SK-N-SH (cell line): ENCODE results near the gene MT1E. TPM values are rescaled to one million over a fixed set of nuclear protein-coding genes. Genes with fewer than 3 reads are reported as not detected.

Experiments used
- CTCF ChIA-PET: fragments of 300-600, 350-600 bp; formaldehyde crosslinking; extraction: SDS; loops from one replicate; lab custom pipeline; 2021; lab: Yijun Ruan, JAX
- POLR2A ChIA-PET: fragments of 350-600 bp; sonication (Branson Sonifier 250); formaldehyde crosslinking; extraction: SDS; loops from one replicate; lab custom pipeline; 2020; ENCODE audit warnings: antibody characterized with exemption, inconsistent platforms; lab: Yijun Ruan, JAX
- DNase-seq: peaks from one replicate; pipeline ENCODE4 v3.0.0; 2012
- H2AFZ ChIP-seq: fragments of 200-600 bp; sonication (generic); 2 replicates; pipeline ENCODE4 v1.8.1; 2016; ENCODE audit warnings: antibody characterized with exemption, mild to moderate bottlenecking, low read depth
- H3F3A ChIP-seq: fragments of 200-600 bp; sonication (generic); replicated peaks from 2 replicates; pipeline ENCODE3; 2016; ENCODE audit warnings: antibody characterized with exemption, mild to moderate bottlenecking; ENCODE audit not compliant: insufficient read depth
- H3K27ac ChIP-seq, 2 experiments: fragments of 200-500 bp in 1 of 2; fragments of 200-600 bp in 1 of 2; sonication (Bioruptor generic) in 1 of 2; sonication (generic), shearing (Covaris generic) in 1 of 2; 2 replicates each; pipeline versions ENCODE4 v1.5.1 to v1.6.1; 2014 to 2016; ENCODE audit warnings: low read depth in 2 of 2, inconsistent platforms in 1 of 2, low read length in 1 of 2, mild to moderate bottlenecking in 1 of 2, mixed read lengths in 1 of 2
- H3K27me3 ChIP-seq: fragments of 200-600 bp; sonication (generic), shearing (Covaris generic); 2 replicates; pipeline ENCODE4 v1.6.1; 2016; ENCODE audit warnings: mixed run types; ENCODE audit not compliant: insufficient read depth
- H3K36me3 ChIP-seq, 2 experiments: fragments of 200-500 bp in 1 of 2; fragments of 200-600 bp in 1 of 2; sonication (Bioruptor generic) in 1 of 2; sonication (generic) in 1 of 2; replicated peaks in 1 of 2; 2 replicates each; pipeline versions ENCODE3 to v1.5.1; 2014 to 2016; ENCODE audit warnings: low read length in 1 of 2, mild to moderate bottlenecking in 1 of 2; ENCODE audit not compliant: insufficient read depth in 2 of 2, control insufficient read depth in 1 of 2
- H3K4me1 ChIP-seq, 2 experiments: fragments of 200-500 bp in 1 of 2; fragments of 200-600 bp in 1 of 2; sonication (Bioruptor generic) in 1 of 2; sonication (generic), shearing (Covaris generic) in 1 of 2; 2 replicates each; pipeline versions ENCODE4 v1.5.1 to v1.6.1; 2014 to 2016; ENCODE audit warnings: low read depth in 1 of 2, low read length in 1 of 2, mixed run types in 1 of 2; ENCODE audit not compliant: insufficient read depth in 2 of 2, control insufficient read depth in 1 of 2
- H3K4me2 ChIP-seq: fragments of 200-600 bp; sonication (generic), shearing (Covaris generic); 2 replicates; pipeline ENCODE4 v1.6.1; 2017; ENCODE audit warnings: mixed run types
- H3K4me3 ChIP-seq, 2 experiments: fragments of 200-500 bp in 1 of 2; fragments of 200-600 bp in 1 of 2; sonication (Bioruptor generic) in 1 of 2; sonication (generic), shearing (Covaris generic) in 1 of 2; 2 replicates each; pipeline versions ENCODE4 v1.5.1 to v1.8.1; 2014 to 2016; ENCODE audit warnings: low read depth in 2 of 2, inconsistent platforms in 1 of 2, low read length in 1 of 2, mild to moderate bottlenecking in 1 of 2, mixed read lengths in 1 of 2, moderate library complexity in 1 of 2
- H3K79me2 ChIP-seq: fragments of 200-600 bp; sonication (generic); 2 replicates; pipeline ENCODE4 v1.8.1; 2017; ENCODE audit warnings: mild to moderate bottlenecking; ENCODE audit not compliant: insufficient read depth
- H3K9ac ChIP-seq: fragments of 200-600 bp; sonication (generic); 2 replicates; pipeline ENCODE4 v1.6.1; 2017; ENCODE audit warnings: mixed run types
- H3K9me2 ChIP-seq: fragments of 200-600 bp; sonication (generic); 2 replicates; pipeline ENCODE4 v1.6.1; 2017; ENCODE audit warnings: mixed run types
- H3K9me3 ChIP-seq: fragments of 200-600 bp; sonication (generic); 2 replicates; pipeline ENCODE4 v1.6.1; 2017; ENCODE audit warnings: mixed run types, mild to moderate bottlenecking, moderate library complexity
- H4K20me1 ChIP-seq: fragments of 200-600 bp; sonication (generic); 2 replicates; pipeline ENCODE4 v1.6.1; 2017; ENCODE audit warnings: mild to moderate bottlenecking, mixed run types; ENCODE audit not compliant: insufficient read depth
- CHD2 ChIP-seq: fragments of 150-350 bp; IDR thresholded peaks from 2 replicates; pipeline ENCODE4 v1.6.1; 2018; ENCODE audit warnings: low read length; ENCODE audit not compliant: partially characterized antibody
- EP300 ChIP-seq, 2 experiments: IDR thresholded peaks; 2 replicates each; pipeline versions ENCODE4 v1.4.0 to v1.6.1; 2012; ENCODE audit warnings: borderline replicate concordance in 1 of 2, low read depth in 1 of 2, low read length in 1 of 2
- EZH2phosphoT487 ChIP-seq: fragments of 200-600 bp; sonication (generic); IDR thresholded peaks from 2 replicates; pipeline ENCODE4 v1.6.1; 2017; ENCODE audit warnings: low read depth, mixed run types, mild to moderate bottlenecking, antibody characterized with exemption, moderate library complexity, borderline replicate concordance
- FOSL2 ChIP-seq: IDR thresholded peaks from 2 replicates; pipeline ENCODE4 v1.4.0; 2012; ENCODE audit warnings: low read depth, mild to moderate bottlenecking, moderate library complexity, borderline replicate concordance
- FOXM1 ChIP-seq: IDR thresholded peaks from 2 replicates; pipeline ENCODE4 v1.4.0; 2012; ENCODE audit warnings: low read depth, mild to moderate bottlenecking
- GATA2 ChIP-seq: sonication (generic); formaldehyde crosslinking; IDR thresholded peaks from 2 replicates; pipeline ENCODE4 v1.5.0; 2020; ENCODE audit warnings: mild to moderate bottlenecking, missing genetic modification reagents
- JUND ChIP-seq: IDR thresholded peaks from 2 replicates; pipeline ENCODE4 v1.4.0; 2012
- NFIC ChIP-seq: IDR thresholded peaks from 2 replicates; pipeline ENCODE4 v1.4.0; 2012; ENCODE audit warnings: borderline replicate concordance
- NRF1 ChIP-seq: IDR thresholded peaks from 2 replicates; pipeline ENCODE4 v1.6.1; 2012; ENCODE audit warnings: low read depth, mild to moderate bottlenecking, low read length
- PBX3 ChIP-seq: IDR thresholded peaks from 2 replicates; pipeline ENCODE4; 2012
- POLR2AphosphoS5 ChIP-seq: IDR thresholded peaks from 2 replicates; pipeline ENCODE4 v1.6.1; 2012; ENCODE audit warnings: low read depth, low read length
- RAD21 ChIP-seq: IDR thresholded peaks from 2 replicates; pipeline ENCODE4 v1.6.1; 2012; ENCODE audit warnings: mild to moderate bottlenecking, low read length
- RCOR1 ChIP-seq: fragments of 150-350 bp; IDR thresholded peaks from 2 replicates; pipeline ENCODE4 v1.6.1; 2017; ENCODE audit warnings: antibody characterized with exemption, low read length
- RFX5 ChIP-seq: IDR thresholded peaks from 2 replicates; pipeline ENCODE4 v1.6.1; 2012; ENCODE audit warnings: mild to moderate bottlenecking, improper control_type of control experiment, low read length
- SIN3A ChIP-seq: IDR thresholded peaks from 2 replicates; pipeline ENCODE4 v1.6.1; 2012; ENCODE audit warnings: low read depth, mild to moderate bottlenecking, low read length, moderate library complexity, borderline replicate concordance
- SMC3 ChIP-seq: IDR thresholded peaks from 2 replicates; pipeline ENCODE4 v1.6.1; 2012; ENCODE audit warnings: low read depth, low read length, improper control_type of control experiment
- TAF1 ChIP-seq: IDR thresholded peaks from 2 replicates; pipeline ENCODE4 v1.6.1; 2012; ENCODE audit warnings: low read depth, mild to moderate bottlenecking, low read length, moderate library complexity, borderline replicate concordance
- TCF12 ChIP-seq: IDR thresholded peaks from 2 replicates; pipeline ENCODE4 v1.4.0; 2012
- YY1 ChIP-seq: IDR thresholded peaks from 2 replicates; pipeline ENCODE4 v1.4.0; 2012; ENCODE audit warnings: low read depth, mild to moderate bottlenecking
- ZBTB33 ChIP-seq: IDR thresholded peaks from 2 replicates; pipeline ENCODE4 v1.4.0; 2012; ENCODE audit warnings: low read depth, borderline replicate concordance
- WGBS: methylation state at CpG from one replicate; pipeline ENCODE4 v1.1.6; 2017; ENCODE audit warnings: low lambda C conversion rate; 5-methylcytosine and 5-hydroxymethylcytosine counted together
- polyA plus RNA-seq, 3 experiments: library from polyadenylated mRNA; depleted of rRNA; stranded (reverse); fragments of >200 nt; gene quantifications; 2 replicates each; pipeline ENCODE4 v1.2.3, GENCODE V29; 2012
- TF ChIP-seq, protein P1 (sequence below): IDR thresholded peaks from 2 replicates; pipeline ENCODE4 v1.6.1; 2012; ENCODE audit warnings: mild to moderate bottlenecking, low read depth, low read length, moderate library complexity

Gene MT1E
- polyA plus RNA-seq, 1 of the 3 experiments (the other 2 are of a cell fraction): 205 TPM

DNA sequence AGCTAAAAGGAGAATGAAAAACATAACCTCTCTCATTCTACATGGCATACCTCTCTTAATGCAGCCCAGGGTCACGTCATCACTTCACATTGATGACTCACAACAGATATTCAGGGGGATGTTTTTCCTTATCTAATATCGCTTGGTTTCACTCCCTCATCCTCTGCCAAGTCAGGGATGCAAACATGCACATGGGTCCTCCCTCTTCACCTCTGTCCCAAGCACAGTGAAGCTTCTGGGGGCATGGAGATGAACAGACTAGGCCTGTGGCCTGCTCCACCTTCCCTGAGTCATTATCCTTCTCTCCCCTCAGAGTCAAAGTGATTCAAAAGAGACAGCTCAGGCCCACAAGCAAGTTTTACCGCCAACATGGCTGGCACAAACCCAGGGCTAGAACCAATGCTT is 19.5 kb upstream of the MT1E start:
- H3K4me3 ChIP-seq: no peak overlapping the region
- whole genome bisulfite sequencing: 31% methylated on average over 3 of the region's 3 CpGs
- H2AFZ ChIP-seq: peak overlapping the region; percentile 43; the same call in 1 of the 2 replicates

DNA sequence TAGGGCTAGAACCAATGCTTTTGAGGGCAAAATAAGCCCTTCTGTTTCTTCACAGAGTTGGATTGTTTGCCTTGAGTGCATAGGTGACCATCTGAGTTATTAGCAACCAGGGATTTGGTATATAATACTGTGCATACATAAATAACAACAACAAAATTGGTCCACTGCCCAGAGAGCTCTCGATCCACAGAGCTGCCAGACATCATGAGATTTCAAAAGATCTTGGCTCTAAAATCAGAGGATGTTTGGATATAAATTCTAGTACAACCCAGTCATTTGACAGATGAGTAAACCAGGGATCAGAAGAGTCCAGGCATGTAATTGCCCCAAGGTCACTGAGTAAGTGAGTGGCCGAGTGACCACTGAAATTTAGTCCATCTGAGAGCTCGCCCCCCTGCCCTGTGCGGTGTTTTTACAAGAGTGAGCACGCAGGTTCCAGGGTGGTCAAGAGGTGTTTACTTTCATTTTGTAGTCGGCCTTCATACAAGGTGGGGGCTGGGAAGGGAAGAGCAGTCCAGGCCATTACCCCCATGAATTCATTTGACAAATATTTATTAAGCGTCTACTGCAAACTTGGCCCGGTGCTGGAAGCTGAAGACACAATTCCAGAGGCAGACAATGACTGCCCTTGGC is 19.0 kb upstream of the MT1E start:
- no peaks in the 10 kb centered on the region; the same call in 1 of the 2 replicates for H4K20me1 ChIP-seq
- H3K4me1 ChIP-seq: peaks cover 35 to 45% of the 10 kb centered on the region in 2 experiments; a peak in 3 of 4 replicates
- no peaks in the 10 kb centered on the region for H3K9me3 ChIP-seq
- H3K27ac ChIP-seq: peak overlapping the region; percentile 86 to 96
- WGBS: 46% methylated on average over 8 of the region's 8 CpGs
- H3K36me3 ChIP-seq: no peaks in the 10 kb centered on the region
- POLR2A ChIA-PET: no interaction called here
- H3K79me2 ChIP-seq: peaks cover 29% of the 10 kb centered on the region
- no peaks in the 10 kb centered on the region for H3K27me3 ChIP-seq
- H3K9ac ChIP-seq: peak overlapping the region; percentile 90
- H3F3A ChIP-seq: peaks cover 54% of the 10 kb centered on the region
- H3K4me2 ChIP-seq: peak overlapping the region; percentile 88
- DNase-seq: no peak
- CTCF ChIA-PET: interaction anchor here (1.1 to 8.2 kb wide), 3 partner anchors 43 to 183 kb away, joined by 3 to 138 read pairs (median 3); no protein-coding TSS in a partner anchor
- H3K9me2 ChIP-seq: no peaks in the 10 kb centered on the region
- no peak overlapping the region for H3K4me3 ChIP-seq
- H2AFZ ChIP-seq: peak overlapping the region; percentile 43
- TF ChIP-seq EZH2phosphoT487 (no peak), YY1 (no peak), NRF1 (no peak), SIN3A (no peak), GATA2 (no peak), FOXM1 (no peak), JUND (no peak; the same call in none of the 2 replicates), RCOR1 (no peak), ZBTB33 (no peak), RFX5 (no peak), PBX3 (peak; percentile 55; the same call in 1 of the 2 replicates), RAD21 (no peak), TAF1 (no peak), SMC3 (no peak), POLR2AphosphoS5 (no peak), EP300 (IDR thresholded peaks at IDR 0.05; ENCODE audit: borderline replicate concordance in 1 of 2, low read depth in 1 of 2, low read length in 1 of 2) (peak in 1 of 2 experiments; percentile 17; a peak in 1 of 4 replicates), CHD2 (no peak)
- TF ChIP-seq, protein P1, sequence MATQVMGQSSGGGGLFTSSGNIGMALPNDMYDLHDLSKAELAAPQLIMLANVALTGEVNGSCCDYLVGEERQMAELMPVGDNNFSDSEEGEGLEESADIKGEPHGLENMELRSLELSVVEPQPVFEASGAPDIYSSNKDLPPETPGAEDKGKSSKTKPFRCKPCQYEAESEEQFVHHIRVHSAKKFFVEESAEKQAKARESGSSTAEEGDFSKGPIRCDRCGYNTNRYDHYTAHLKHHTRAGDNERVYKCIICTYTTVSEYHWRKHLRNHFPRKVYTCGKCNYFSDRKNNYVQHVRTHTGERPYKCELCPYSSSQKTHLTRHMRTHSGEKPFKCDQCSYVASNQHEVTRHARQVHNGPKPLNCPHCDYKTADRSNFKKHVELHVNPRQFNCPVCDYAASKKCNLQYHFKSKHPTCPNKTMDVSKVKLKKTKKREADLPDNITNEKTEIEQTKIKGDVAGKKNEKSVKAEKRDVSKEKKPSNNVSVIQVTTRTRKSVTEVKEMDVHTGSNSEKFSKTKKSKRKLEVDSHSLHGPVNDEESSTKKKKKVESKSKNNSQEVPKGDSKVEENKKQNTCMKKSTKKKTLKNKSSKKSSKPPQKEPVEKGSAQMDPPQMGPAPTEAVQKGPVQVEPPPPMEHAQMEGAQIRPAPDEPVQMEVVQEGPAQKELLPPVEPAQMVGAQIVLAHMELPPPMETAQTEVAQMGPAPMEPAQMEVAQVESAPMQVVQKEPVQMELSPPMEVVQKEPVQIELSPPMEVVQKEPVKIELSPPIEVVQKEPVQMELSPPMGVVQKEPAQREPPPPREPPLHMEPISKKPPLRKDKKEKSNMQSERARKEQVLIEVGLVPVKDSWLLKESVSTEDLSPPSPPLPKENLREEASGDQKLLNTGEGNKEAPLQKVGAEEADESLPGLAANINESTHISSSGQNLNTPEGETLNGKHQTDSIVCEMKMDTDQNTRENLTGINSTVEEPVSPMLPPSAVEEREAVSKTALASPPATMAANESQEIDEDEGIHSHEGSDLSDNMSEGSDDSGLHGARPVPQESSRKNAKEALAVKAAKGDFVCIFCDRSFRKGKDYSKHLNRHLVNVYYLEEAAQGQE: no peak

More for the DNA sequence above, 19.5 kb upstream of the MT1E start:
- no peaks in the 10 kb centered on the region for H3K36me3 ChIP-seq
- H3K27me3 ChIP-seq: no peaks in the 10 kb centered on the region
- peaks cover 31 to 40% of the 10 kb centered on the region in 2 experiments; a peak in 3 of 4 replicates for H3K4me1 ChIP-seq
- POLR2A ChIA-PET: no interaction called here
- H3K4me2 ChIP-seq: peak overlapping the region; percentile 88
- H3K9ac ChIP-seq: peak overlapping the region; percentile 90
- H3K9me2 ChIP-seq: no peaks in the 10 kb centered on the region
- H3K27ac ChIP-seq: peak overlapping the region; percentile 86 to 96; a peak in 3 of 4 replicates
- peak; percentile 69 for TF ChIP-seq NFIC
- peak; percentile 61; the same call in 1 of the 2 replicates for TF ChIP-seq FOSL2
- no peak; the same call in 1 of the 2 replicates for TF ChIP-seq TAF1
- peak; percentile 36; the same call in 1 of the 2 replicates for TF ChIP-seq JUND
- 0 out of 2 replicates have a peak, but pooled peaks have one; percentile 21 for TF ChIP-seq SIN3A
- TF ChIP-seq TCF12: peak; percentile 47; the same call in 1 of the 2 replicates
- H3F3A ChIP-seq: peaks cover 54% of the 10 kb centered on the region
- CTCF ChIA-PET: interaction anchor here (1.1 to 8.2 kb wide), 5 partner anchors 13 to 184 kb away, joined by 3 to 138 read pairs (median 3); no protein-coding TSS in a partner anchor
- H3K9me3 ChIP-seq: no peaks in the 10 kb centered on the region
- no peaks in the 10 kb centered on the region; the same call in 1 of the 2 replicates for H4K20me1 ChIP-seq
- peaks cover 23% of the 10 kb centered on the region for H3K79me2 ChIP-seq
- no peak for DNase-seq
